Fibroblast of skin of abdomen (primary cell): ENCODE measurements around the gene UACA.

ENCODE experiments used
- DNase-seq: peaks from one replicate; pipeline ENCODE4 v3.0.0-alpha.2; 2013

Gene UACA

GRCh38 chr15:70658641-70659040, 104.7 kb downstream of the UACA start:
- DNase-seq = no peak

GRCh38 chr15:70653426-70653825, 109.9 kb downstream of the UACA start:
- DNase-seq = no peak

GRCh38 chr15:70652341-70652740, 111.0 kb downstream of the UACA start:
- DNase-seq = no peak

GRCh38 chr15:70651303-70651845, 112.0 kb downstream of the UACA start:
- DNase-seq = no peak

- no peak for DNase-seq
Observed at GRCh38 chr15:70650567-70651302, 112.6 kb downstream of the UACA start.

- no peak for DNase-seq
Observed at GRCh38 chr15:70647396-70647795, 116.0 kb downstream of the UACA start.

- no peak for DNase-seq
Observed at GRCh38 chr15:70646169-70646568, 117.2 kb downstream of the UACA start.

- no peak for DNase-seq
Observed at GRCh38 chr15:70643783-70644125, 119.6 kb downstream of the UACA start.

- no peak for DNase-seq
Observed at GRCh38 chr15:70643106-70643782, 120.1 kb downstream of the UACA start.

- DNase-seq = peak; percentile 51
Observed at GRCh38 chr15:70636540-70637165, 126.7 kb downstream of the UACA start.

- DNase-seq = no peak
Observed at GRCh38 chr15:70635895-70636294, 127.5 kb downstream of the UACA start.

GRCh38 chr15:70633991-70634390, 129.4 kb downstream of the UACA start:
- DNase-seq = no peak

GRCh38 chr15:70633103-70633831, 130.1 kb downstream of the UACA start:
- no peak for DNase-seq

- peak; percentile 35 for DNase-seq
Observed at GRCh38 chr15:70632491-70633102, 130.8 kb downstream of the UACA start.

GRCh38 chr15:70632079-70632478, 131.3 kb downstream of the UACA start:
- no peak for DNase-seq

GRCh38 chr15:70629735-70630273, 133.6 kb downstream of the UACA start:
- DNase-seq = no peak

- no peak for DNase-seq
Observed at GRCh38 chr15:70628549-70628896, 134.8 kb downstream of the UACA start.

- peak; percentile 67 for DNase-seq
Observed at GRCh38 chr15:70627734-70628548, 135.4 kb downstream of the UACA start.

- no peak for DNase-seq
Observed at GRCh38 chr15:70627322-70627721, 136.0 kb downstream of the UACA start.

GRCh38 chr15:70625438-70625837, 137.9 kb downstream of the UACA start:
- DNase-seq = no peak

- DNase-seq = peak; percentile 35
Observed at GRCh38 chr15:70625011-70625410, 138.3 kb downstream of the UACA start.
